Choroid plexus epithelial cell (primary cell): ENCODE measurements around the gene RPS6KC1.
A peak's percentile ranks its signal among the peaks of the same experiment; 100 is the strongest.

ENCODE experiments used
- DNase-seq: peaks from one replicate; pipeline ENCODE4 v3.0.0-alpha.2; 2010; ENCODE audit warnings: low read depth
- H3K4me3 ChIP-seq: 2 replicates; pipeline ENCODE4 v1.5.1; 2011; ENCODE audit warnings: low read depth, mild to moderate bottlenecking, control low read depth, low read length, moderate library complexity
- CTCF ChIP-seq: conservative IDR thresholded peaks from 2 replicates; pipeline ENCODE4 v1.5.1; 2011; ENCODE audit warnings: low read depth, mild to moderate bottlenecking, control low read depth, inconsistent platforms, low read length, moderate library complexity

Gene RPS6KC1, protein sequence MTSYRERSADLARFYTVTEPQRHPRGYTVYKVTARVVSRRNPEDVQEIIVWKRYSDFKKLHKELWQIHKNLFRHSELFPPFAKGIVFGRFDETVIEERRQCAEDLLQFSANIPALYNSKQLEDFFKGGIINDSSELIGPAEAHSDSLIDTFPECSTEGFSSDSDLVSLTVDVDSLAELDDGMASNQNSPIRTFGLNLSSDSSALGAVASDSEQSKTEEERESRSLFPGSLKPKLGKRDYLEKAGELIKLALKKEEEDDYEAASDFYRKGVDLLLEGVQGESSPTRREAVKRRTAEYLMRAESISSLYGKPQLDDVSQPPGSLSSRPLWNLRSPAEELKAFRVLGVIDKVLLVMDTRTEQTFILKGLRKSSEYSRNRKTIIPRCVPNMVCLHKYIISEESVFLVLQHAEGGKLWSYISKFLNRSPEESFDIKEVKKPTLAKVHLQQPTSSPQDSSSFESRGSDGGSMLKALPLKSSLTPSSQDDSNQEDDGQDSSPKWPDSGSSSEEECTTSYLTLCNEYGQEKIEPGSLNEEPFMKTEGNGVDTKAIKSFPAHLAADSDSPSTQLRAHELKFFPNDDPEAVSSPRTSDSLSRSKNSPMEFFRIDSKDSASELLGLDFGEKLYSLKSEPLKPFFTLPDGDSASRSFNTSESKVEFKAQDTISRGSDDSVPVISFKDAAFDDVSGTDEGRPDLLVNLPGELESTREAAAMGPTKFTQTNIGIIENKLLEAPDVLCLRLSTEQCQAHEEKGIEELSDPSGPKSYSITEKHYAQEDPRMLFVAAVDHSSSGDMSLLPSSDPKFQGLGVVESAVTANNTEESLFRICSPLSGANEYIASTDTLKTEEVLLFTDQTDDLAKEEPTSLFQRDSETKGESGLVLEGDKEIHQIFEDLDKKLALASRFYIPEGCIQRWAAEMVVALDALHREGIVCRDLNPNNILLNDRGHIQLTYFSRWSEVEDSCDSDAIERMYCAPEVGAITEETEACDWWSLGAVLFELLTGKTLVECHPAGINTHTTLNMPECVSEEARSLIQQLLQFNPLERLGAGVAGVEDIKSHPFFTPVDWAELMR

GRCh38 chr1:213051127-213051880 lies at the start of gene RPS6KC1:
Gene RPS6KC1, plus strand, starts transcription at chr1:213051241. Its CDS starts 164 bp downstream, at chr1:213051405.
- H3K4me3 ChIP-seq = peak within 1 kb of the TSS; percentile 94
- DNase-seq = peak; percentile 83
- TF ChIP-seq CTCF = peak; percentile 28

DNA sequence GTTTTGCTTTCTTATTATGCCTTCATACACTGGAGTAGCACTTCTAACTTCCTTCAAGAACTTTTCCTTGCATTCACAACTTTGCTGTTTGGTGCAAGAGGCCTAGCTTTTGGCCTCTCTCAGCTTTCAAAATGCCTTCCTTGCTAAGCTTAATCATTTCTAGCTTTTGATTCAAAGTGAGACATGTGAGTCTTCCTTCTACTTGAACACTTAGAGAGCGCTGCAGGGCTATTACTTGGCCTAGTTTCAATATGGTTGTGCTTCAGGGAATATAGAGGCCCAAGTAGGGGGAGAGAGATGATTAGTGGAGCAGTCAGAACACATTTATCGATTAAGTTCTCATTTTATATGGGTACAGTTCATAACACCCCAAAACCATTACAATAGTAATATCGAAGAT lies 47.8 kb upstream of the RPS6KC1 start:
- H3K4me3 ChIP-seq = no peak overlapping the region
- no peak for TF ChIP-seq CTCF
- no peak for DNase-seq

GRCh38 chr1:213008564-213008963 lies 42.5 kb upstream of the RPS6KC1 start:
- TF ChIP-seq CTCF = no peak
- H3K4me3 ChIP-seq = no peak overlapping the region
- DNase-seq = no peak

- H3K4me3 ChIP-seq = peak overlapping the region; percentile 74
- TF ChIP-seq CTCF = no peak
- peak; percentile 43 for DNase-seq
Observed at GRCh38 chr1:213014642-213015041, 36.4 kb upstream of the RPS6KC1 start.

GRCh38 chr1:213015099-213016050 lies 35.7 kb upstream of the RPS6KC1 start, which contains the start of gene ANGEL2:
Gene ANGEL2, minus strand, starts transcription at chr1:213015867. Its CDS starts 196 bp downstream, at chr1:213015671.
- DNase-seq = peak; percentile 99
- no peak for TF ChIP-seq CTCF

More at GRCh38 chr1:213015099-213016050, 35.7 kb upstream of the RPS6KC1 start, which contains the start of gene ANGEL2:
- H3K4me3 ChIP-seq = peak within 1 kb of the TSS; percentile 74
